Measurements from ENCODE around the gene GLIS1.

DNA sequence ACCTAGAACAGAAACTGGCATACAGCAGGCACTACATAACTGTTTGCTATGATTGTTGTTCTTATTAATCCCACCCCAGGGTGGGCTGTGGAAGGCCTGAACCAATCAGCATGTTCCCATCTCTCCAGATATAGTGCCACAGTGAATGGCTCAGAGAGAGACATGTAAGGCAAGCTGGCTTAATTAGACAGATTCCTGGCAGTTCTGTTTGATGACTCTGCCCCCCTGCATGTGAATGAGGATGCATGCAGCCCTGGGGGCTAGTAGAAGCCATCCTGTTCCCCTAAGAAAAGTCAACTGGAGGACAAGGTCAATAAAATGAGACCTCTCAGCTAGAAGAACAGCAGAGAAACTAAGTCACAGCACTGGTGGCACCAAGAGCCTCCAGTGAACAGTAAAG, 130.3 kb downstream of the GLIS1 start:
- TF ChIP-seq, protein P1, sequence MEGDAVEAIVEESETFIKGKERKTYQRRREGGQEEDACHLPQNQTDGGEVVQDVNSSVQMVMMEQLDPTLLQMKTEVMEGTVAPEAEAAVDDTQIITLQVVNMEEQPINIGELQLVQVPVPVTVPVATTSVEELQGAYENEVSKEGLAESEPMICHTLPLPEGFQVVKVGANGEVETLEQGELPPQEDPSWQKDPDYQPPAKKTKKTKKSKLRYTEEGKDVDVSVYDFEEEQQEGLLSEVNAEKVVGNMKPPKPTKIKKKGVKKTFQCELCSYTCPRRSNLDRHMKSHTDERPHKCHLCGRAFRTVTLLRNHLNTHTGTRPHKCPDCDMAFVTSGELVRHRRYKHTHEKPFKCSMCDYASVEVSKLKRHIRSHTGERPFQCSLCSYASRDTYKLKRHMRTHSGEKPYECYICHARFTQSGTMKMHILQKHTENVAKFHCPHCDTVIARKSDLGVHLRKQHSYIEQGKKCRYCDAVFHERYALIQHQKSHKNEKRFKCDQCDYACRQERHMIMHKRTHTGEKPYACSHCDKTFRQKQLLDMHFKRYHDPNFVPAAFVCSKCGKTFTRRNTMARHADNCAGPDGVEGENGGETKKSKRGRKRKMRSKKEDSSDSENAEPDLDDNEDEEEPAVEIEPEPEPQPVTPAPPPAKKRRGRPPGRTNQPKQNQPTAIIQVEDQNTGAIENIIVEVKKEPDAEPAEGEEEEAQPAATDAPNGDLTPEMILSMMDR (conservative IDR thresholded peaks at IDR 0.05 in 1 of 2, IDR thresholded peaks at IDR 0.05 in 1 of 2; ENCODE audit: extremely low read depth in 1 of 2, insufficient read depth in 1 of 2, low read depth in 1 of 2, low read length in 2 of 2) = no peak
- no peak for TF ChIP-seq EZH2 (IDR thresholded peaks at IDR 0.05; ENCODE audit: borderline replicate concordance, low read length)

Measured in mammary epithelial cell (primary cell).